Bronchial epithelial cell (primary cell): ENCODE data around the gene RPS6KA2. TPM values are rescaled to one million over a fixed set of nuclear protein-coding genes. Genes with fewer than 3 reads are reported as not detected.

Experiments used
- DNase-seq: peaks from one replicate; pipeline ENCODE4 v3.0.0-alpha.2; 2010; ENCODE audit warnings: low read depth
- FAIRE-seq: peaks from 2 replicates; lab custom pipeline; 2011; peaks lifted over from hg19 to GRCh38; lab: Jason Lieb, UNC
- H3K27me3 ChIP-seq: 2 replicates; pipeline ENCODE4 v1.5.1; 2011; ENCODE audit warnings: low read length; ENCODE audit not compliant: control insufficient read depth, insufficient read depth
- H3K36me3 ChIP-seq: 2 replicates; pipeline ENCODE4 v1.5.1; 2011; ENCODE audit warnings: low read length; ENCODE audit not compliant: control insufficient read depth, insufficient read depth
- H3K4me3 ChIP-seq: 2 replicates; pipeline ENCODE4 v1.5.1; 2011; ENCODE audit warnings: mild to moderate bottlenecking, low read depth, low read length, control low read depth
- total RNA-seq: library from RNA; depleted of rRNA; stranded (reverse); fragments of >200 nt; gene quantifications from 2 replicates; pipeline ENCODE4 v1.2.1, GENCODE V29; 2014
- TF ChIP-seq, protein P1 (sequence below): IDR thresholded peaks from 2 replicates; pipeline ENCODE4 v1.5.1; 2011; ENCODE audit warnings: mild to moderate bottlenecking, moderate library complexity, low read length, control low read depth, inconsistent platforms; ENCODE audit not compliant: insufficient read depth, severe bottlenecking

Gene RPS6KA2
- total RNA-seq, 1 donor from 2014 or later, result 42.6 TPM

DNA sequence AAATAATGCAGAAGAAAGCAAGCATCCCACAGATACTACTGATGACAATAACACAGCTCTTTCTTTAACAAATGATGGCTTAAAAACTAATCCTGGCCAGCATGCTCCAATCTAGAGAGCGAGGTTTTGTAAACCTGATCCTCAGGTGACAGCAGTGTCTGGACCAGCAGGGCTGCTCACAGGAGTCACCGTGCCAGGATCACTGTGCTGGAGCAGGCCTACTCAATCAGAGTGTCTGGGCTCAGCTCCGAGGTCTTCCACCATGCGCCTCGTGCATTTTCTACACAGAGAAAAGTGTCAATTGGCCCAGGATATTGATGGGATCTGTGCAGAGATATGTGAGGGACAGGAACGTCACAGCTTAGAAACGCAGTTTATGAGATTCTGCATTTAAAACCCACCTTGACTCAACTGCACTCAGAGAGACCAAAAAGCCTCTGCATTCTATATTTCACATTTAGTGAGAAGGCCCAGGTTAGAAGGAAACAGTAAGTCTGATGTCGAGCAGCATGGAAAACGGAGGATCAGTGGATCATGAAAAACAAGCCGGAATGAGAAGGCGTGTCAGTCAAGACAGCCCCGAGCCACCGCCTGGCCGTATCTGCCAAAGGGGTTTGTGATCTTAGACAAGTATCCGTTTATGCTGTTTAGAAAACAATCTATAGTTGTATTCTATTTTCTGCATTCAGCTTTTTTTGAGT, 48.4 kb downstream of the RPS6KA2 start:
- H3K27me3 ChIP-seq, result no peaks in the 10 kb centered on the region
- no peaks in the 10 kb centered on the region for H3K36me3 ChIP-seq
- FAIRE-seq (peak; percentile 88), DNase-seq (no peak)
- TF ChIP-seq, protein P1, sequence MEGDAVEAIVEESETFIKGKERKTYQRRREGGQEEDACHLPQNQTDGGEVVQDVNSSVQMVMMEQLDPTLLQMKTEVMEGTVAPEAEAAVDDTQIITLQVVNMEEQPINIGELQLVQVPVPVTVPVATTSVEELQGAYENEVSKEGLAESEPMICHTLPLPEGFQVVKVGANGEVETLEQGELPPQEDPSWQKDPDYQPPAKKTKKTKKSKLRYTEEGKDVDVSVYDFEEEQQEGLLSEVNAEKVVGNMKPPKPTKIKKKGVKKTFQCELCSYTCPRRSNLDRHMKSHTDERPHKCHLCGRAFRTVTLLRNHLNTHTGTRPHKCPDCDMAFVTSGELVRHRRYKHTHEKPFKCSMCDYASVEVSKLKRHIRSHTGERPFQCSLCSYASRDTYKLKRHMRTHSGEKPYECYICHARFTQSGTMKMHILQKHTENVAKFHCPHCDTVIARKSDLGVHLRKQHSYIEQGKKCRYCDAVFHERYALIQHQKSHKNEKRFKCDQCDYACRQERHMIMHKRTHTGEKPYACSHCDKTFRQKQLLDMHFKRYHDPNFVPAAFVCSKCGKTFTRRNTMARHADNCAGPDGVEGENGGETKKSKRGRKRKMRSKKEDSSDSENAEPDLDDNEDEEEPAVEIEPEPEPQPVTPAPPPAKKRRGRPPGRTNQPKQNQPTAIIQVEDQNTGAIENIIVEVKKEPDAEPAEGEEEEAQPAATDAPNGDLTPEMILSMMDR, result no peak
- H3K4me3 ChIP-seq, result no peak overlapping the region

DNA sequence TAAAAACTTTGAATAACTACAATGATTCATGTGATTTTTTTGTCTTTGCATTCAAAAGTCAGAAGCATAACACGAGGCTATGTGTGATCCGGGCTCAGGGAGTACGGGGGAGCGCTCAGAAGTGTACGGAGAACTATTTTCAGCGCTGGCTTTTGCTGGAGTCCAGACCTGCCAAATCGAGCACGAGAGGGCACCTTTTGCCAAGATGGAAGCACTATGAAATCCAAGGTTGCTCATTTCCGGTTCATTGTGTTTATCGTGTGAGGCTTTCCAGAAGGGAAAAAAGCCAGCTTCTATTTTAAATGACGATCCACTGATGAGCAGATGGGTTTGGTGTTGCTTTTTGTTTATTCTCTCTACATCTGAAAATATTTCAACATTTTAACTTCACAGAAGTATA, 51.8 kb downstream of the RPS6KA2 start:
- TF ChIP-seq, protein P1, result no peak
- no peak for DNase-seq
- no peaks in the 10 kb centered on the region for H3K36me3 ChIP-seq
- no peak overlapping the region for H3K4me3 ChIP-seq
- no peak for FAIRE-seq
- no peaks in the 10 kb centered on the region for H3K27me3 ChIP-seq

GRCh38 chr6:166573511-166574216, 53.4 kb downstream of the RPS6KA2 start:
- DNase-seq (no peak), FAIRE-seq (no peak)
- no peaks in the 10 kb centered on the region for H3K36me3 ChIP-seq
- no peak overlapping the region for H3K4me3 ChIP-seq
- no peaks in the 10 kb centered on the region for H3K27me3 ChIP-seq
- TF ChIP-seq, protein P1, result no peak

GRCh38 chr6:166572370-166573261, 54.4 kb downstream of the RPS6KA2 start:
- H3K4me3 ChIP-seq, result no peak overlapping the region
- TF ChIP-seq, protein P1, result no peak
- DNase-seq (peak; percentile 32), FAIRE-seq (peak; percentile 72)
- no peaks in the 10 kb centered on the region for H3K36me3 ChIP-seq
- H3K27me3 ChIP-seq, result no peaks in the 10 kb centered on the region

DNA sequence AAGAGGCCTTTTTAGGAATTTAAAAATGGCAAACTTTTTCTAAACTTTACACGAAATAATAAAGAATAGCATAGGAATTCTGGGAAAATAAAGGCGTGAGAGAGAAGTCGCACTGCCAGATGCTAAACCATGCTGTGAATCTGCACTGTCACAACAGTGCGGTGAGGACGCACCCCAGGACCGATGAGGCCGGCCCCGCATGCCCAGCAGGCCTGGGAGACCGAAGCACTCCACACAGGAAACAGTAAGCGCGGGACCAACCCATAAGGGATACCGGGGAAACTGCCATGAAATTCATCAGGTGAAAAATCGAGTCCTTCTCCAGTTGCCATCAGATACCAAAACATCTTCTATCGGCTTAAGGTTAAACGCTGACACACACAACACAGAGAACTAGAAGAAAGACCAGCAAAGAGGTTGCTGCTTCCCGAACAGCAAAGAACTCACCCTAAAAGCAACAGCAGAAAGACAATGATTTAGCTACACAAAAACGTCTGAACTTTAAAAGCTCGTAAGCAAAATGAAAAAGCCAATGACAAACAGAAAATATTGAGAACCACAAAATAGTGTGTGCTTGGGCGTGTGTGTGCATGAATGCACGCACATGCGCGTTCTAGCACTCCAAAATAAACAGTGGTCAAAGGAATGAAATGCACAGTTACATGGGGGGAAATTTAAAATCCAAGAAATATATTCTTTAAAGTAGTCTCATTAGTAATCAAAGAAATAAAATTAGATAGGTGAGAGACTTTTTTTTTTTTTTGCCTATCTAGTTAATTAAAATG, 55.9 kb downstream of the RPS6KA2 start:
- Histone ChIP-seq H3K4me3 (no peak overlapping the region), H3K36me3 (no peaks in the 10 kb centered on the region), H3K27me3 (no peaks in the 10 kb centered on the region)
- FAIRE-seq, result no peak
- DNase-seq, result peak; percentile 46
- TF ChIP-seq, protein P1, result no peak
